NCI-H82 (cell line): ENCODE data around the gene JARID2.

Experiments used
- DNase-seq: peaks from one replicate; lab custom pipeline; 2025; lab: John Stamatoyannopoulos, UW

Gene JARID2

GRCh38 chr6:15507221-15507620, 261.4 kb downstream of the JARID2 start:
- no peak for DNase-seq

DNA sequence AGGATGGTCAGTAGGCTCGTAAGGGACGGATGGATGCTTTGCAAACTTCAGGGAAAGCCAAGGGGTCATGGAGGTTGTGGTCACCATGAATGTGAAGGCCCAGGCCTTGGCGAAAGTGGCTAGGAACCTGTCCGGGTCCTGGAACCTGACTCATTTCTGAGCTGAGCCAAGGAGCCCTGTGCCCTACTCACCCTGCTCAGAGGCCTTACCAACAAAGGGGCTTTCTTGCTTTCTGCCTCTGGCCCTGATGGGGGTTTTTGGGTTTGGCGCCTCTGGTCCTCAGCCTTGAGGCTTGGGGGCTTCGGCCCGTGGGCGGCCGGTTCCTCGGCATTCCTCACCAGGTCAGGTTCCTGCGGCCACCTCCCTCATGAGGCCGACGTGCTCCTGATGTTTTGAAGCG, 261.9 kb downstream of the JARID2 start:
- DNase-seq = no peak

DNA sequence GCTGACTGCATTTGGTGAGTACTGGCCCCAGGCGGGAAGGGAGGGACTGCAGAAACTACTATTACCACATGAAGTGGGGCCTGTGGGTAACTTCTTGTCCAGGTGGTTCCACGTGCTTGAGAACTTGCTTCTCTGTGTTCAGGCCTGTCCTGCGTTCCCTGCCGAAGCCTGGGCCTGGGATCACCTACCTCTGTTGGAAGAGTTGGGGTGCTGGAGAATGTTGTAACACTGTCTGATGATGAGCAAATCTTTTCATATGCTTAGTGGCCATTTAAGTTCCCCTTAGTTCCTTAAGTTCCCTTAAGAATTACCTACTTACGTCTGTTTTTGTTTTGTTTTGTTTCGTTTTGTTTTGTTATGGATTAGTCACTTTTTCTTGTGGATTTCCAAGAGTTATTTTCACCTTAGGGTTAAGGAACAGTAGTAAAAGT, 262.6 kb downstream of the JARID2 start:
- DNase-seq = no peak

- peak; percentile 28 for DNase-seq
Observed at GRCh38 chr6:15508931-15509330, 263.1 kb downstream of the JARID2 start.

DNA sequence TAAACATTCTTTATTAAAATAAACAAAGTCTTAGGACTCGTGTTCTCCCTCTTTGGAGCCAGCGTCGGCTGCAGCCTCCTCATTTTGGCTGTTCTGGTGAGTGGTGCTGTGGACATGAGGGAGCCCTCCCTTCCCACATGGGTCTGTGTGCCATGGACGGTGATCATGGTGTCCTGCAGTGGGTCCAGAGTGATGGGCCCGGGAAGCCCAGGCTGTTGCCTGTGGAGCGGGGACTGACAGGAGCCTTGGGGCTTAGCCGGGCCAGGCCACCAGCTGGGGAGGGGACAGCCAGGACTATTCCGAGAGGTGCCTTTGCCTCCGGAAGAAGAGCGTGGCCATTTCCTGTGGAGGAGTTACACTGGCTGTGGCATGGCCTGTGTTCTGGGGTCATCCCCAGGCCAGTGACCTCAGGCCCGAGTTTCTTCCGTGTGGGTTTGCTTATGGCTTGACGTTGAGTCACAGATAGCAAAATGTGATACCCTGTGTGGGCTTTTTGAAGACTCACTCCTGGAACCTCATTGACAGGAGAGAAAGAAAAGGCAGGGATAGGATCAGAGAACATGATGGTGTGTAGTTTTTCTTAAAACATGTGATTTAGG, 263.6 kb downstream of the JARID2 start:
- DNase-seq = no peak

GRCh38 chr6:15510121-15510520, 264.3 kb downstream of the JARID2 start:
- no peak for DNase-seq

GRCh38 chr6:15510536-15511247, 264.8 kb downstream of the JARID2 start:
- DNase-seq = no peak

GRCh38 chr6:15511248-15512125, 265.6 kb downstream of the JARID2 start:
- no peak for DNase-seq

GRCh38 chr6:15512126-15512525, 266.3 kb downstream of the JARID2 start:
- peak; percentile 44 for DNase-seq

GRCh38 chr6:15512721-15513120, 266.9 kb downstream of the JARID2 start:
- no peak for DNase-seq

- no peak for DNase-seq
Observed at GRCh38 chr6:15513131-15513771, 267.4 kb downstream of the JARID2 start.

DNA sequence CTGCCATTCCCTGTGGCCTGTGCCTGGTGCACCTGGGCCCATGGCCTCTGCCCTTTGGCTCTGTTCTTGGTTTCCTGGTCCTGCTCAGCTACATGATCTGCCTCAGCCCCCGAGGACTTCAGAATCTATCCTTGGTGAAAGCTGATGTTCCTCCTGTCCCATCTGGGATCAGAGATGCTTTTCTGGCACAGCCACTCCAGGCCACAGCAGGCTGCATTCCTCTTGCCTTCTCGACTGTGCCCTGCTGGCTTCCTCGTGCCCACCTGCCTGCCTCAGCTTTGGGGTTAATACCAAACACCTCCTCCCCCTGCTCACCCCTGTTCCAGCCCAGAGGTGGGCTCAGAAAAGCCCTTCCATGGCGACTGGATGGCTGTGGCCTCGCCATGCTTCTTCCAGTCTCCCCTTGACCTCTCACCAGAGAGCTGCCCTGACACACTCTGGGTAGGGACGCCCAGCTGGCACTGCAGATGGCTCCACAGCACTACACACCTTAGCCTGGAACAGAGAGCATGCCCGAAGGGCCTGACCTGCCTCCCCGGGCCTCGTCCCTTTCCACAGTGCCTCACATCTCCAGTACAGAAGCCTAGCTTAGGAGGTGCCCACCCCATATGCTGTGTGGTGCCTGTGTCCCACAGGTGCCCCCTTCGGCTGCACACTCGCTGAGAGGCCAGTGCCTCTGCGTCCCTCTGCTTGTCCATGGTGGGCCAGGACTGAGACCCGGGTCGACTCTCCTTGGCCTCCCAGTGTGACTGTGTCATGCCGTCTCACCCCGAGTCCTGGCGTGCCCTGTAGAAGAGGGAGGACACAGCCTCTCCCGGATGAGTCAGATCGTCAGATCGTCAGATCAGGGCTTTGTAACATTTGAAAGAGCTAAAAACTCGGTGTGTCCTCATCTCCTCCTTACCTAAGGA, 268.2 kb downstream of the JARID2 start:
- no peak for DNase-seq

GRCh38 chr6:15515226-15515625, 269.4 kb downstream of the JARID2 start:
- DNase-seq = no peak

DNA sequence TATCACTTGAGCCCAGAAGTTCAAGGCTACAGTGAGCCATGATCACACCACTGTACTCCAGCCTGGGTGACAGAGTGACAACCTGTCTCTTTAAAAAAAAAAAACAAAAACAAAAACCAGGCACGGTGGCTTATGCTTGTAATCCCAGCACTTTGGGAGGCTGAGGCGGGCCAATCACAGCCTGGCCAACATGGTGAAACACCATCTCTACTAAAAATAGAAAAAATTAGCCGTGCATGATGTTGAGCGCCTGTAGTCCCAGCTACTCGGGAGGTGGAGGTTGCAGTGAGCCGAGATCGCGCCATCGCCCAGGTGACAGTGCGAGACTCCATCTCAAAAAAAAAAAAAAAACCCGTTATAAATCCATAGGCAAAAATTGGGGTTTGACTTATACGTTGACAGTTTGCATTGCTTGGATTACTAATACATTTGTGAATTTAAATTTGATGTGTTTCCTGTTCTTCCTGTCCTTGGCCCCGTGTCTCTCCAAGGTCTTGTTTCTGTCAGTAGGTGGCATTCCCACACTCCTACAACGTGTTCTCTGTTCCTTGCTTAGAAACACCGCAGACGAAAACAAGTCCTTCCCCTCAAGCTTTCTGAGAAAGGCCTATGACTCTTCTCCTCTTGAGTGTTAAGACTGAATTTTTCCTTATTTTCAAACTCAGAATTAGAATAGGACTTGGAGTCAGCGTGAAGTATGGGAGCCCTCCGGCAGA, 269.9 kb downstream of the JARID2 start:
- no peak for DNase-seq

DNA sequence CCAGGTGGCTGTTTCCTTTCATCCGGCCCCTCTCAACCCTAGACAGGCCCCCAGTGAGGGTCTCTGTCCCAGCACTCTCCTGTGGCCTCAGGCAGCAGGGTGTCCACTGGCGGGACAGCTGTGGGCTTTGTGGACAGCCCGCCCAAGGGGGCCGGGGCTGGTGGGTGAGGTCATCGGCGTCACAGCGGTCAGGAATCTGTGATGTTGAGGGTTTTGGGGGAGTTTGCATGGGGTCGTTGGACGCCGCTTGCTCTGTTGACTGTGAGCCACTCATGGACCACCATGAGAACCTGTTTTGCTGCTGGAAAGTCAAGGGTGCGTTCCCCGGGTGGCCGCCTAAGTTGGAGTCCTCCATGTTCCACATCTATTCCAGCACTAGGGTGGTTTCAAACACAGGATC, 270.5 kb downstream of the JARID2 start:
- no peak for DNase-seq

DNA sequence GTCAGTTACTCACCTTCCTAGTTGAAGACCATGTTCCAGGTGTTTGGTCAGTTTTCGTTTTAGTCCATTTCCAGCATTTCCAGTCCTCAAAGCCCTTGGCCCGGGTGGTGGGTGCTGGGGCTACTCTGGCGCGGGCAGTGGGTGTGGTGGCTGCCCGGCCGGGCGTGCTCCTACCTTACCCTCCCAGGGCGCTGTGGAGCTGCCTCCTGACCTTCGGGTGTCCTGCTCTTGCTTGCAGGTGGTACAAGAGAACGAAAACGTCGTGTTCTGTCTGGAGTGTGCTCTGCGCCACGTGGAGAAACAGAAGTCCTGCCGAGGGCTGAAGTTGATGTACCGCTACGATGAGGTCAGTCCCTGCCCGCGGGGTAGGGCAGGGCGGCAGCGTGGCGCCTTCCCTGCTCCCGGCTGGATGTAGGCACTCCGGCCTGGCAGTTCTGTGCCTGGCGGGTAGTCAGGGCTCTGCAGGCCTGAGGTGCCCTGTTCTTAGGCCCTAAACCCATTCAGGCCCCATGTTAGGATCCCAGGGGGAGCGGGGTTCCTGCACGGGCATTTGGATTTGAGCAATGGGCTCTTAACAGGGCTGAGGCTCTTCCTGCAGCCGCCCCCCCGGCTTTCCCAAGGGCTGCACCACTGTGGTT, 271.2 kb downstream of the JARID2 start:
- no peak for DNase-seq

DNA sequence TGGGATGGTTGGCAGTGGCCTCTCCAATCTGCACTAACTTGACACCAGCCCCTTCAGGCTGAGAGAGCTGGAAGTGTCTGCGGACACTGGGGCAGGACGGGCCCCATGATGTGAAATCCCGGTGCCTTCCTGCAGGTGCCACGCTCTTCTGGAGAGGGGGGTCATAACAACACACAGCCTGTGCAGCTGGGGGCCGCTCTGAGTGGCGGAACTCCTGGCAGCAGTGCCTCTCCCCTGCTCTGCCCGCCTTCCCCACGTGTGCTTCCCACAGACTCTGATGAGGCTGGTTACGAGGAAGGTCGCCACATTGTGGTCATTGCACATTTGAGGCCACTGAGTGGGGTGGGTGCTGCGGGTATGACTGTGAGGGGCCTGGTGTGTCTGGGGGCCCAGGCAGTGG, 271.7 kb downstream of the JARID2 start:
- DNase-seq = no peak

DNA sequence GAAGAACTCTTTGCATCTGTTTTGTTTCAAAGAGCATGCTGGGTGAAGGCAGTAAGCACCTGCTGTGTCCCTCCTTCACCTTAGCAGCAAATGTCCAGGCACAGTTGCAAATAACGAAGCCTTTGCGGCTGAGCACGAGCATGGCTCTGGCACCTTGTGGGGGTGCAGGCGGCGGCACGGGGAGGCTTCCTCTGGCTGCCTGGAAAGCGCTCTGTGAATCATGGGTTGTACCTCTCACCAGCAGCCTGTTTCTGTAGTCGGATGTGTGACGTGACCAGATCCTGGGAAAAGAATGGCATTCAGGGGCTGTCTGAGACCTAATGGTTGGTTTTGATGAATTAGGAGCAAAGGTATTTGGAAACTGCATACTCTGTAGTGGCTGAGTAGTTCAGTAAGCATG, 272.2 kb downstream of the JARID2 start:
- no peak for DNase-seq

- DNase-seq = peak; percentile 89
Observed at GRCh38 chr6:15518878-15519277, 273.0 kb downstream of the JARID2 start.

DNA sequence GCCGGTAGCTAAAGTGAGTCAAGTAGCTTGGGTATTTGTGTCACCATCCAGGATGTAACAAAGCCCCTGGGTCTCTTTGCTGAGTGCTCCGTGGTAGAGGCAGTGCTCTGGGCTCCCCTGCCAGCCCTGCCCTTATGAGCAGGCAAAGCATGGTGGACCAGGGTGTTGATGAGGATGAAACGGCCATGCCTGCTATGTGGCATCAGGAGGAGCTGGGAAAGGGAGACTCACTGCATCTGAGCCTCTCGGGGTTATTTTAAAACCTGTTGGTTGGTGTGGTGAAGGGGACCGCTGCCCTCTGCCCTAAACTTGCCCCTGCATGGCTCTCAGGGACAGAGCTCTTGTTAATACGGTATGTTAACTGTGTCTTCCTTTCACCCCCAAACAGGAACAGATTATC, 273.8 kb downstream of the JARID2 start:
- DNase-seq = no peak
